GM12878 (cell line): ENCODE measurements around the gene GRIN2D. TPM values are rescaled to one million over a fixed set of nuclear protein-coding genes. Genes with fewer than 3 reads are reported as not detected.

ENCODE experiments used
- ATF7 ChIP-seq: fragments of 450-650 bp; IDR thresholded peaks from 2 replicates; pipeline ENCODE4 v1.6.1; 2016; ENCODE audit warnings: low read depth, mild to moderate bottlenecking
- CREM ChIP-seq: IDR thresholded peaks from 2 replicates; pipeline ENCODE4 v1.6.1; 2014; ENCODE audit warnings: antibody characterized with exemption, low read depth
- NKRF ChIP-seq: fragments of 450-650 bp; conservative IDR thresholded peaks from 2 replicates; pipeline ENCODE4 v1.6.1; 2017; ENCODE audit warnings: mild to moderate bottlenecking, moderate library complexity
- PAX5 ChIP-seq: IDR thresholded peaks from 2 replicates; pipeline ENCODE4 v1.6.1; 2011; ENCODE audit warnings: low read depth, low read length, borderline replicate concordance
- SMAD5 ChIP-seq: IDR thresholded peaks from 2 replicates; pipeline ENCODE4 v1.6.1; 2016; ENCODE audit warnings: antibody characterized with exemption, low read depth
- SRF ChIP-seq, 2 experiments: IDR thresholded peaks; 2 replicates each; pipeline ENCODE4 v1.6.1; 2011; ENCODE audit warnings: low read depth in 2 of 2, low read length in 2 of 2, mild to moderate bottlenecking in 1 of 2, moderate library complexity in 1 of 2
- ZNF274 ChIP-seq: IDR thresholded peaks from one replicate; pipeline ENCODE4 v1.8.0; 2011; ENCODE audit not compliant: insufficient read length, insufficient read depth
- ZNF384 ChIP-seq: IDR thresholded peaks from 2 replicates; pipeline ENCODE4 v1.6.1; 2012; ENCODE audit warnings: low read depth, mild to moderate bottlenecking, low read length, improper control_type of control experiment, borderline replicate concordance
- polyA plus RNA-seq, 11 experiments: library from polyadenylated mRNA; depleted of rRNA in 4 of 11; unstranded in 6 of 11; stranded (reverse) in 5 of 11; fragments of >200 nt; fragmentation: Nextera tagmentation in 4 of 11; fragmentation: Illumina TruSeq in 1 of 11; extraction: Ambion mirVana in 4 of 11; extraction: Trizol in 1 of 11; gene quantifications; 1 replicate in 1 of 11; 2 replicates in 10 of 11; pipeline versions ENCODE4 v1.2.1 to v1.2.3, GENCODE V29; 2011 to 2016; ENCODE audit warnings: inconsistent platforms in 2 of 11, missing spikeins in 2 of 11, low read depth in 1 of 11
- total RNA-seq, 4 experiments: library from RNA; depleted of rRNA in 3 of 4; stranded (reverse); fragments of >200 nt in 3 of 4; fragmentation: Illumina TruSeq in 1 of 4; extraction: Trizol in 1 of 4; gene quantifications; 2 replicates each; pipeline versions ENCODE4 v1.2.1 to v1.2.3, GENCODE V29; 2013 to 2021
- TF ChIP-seq, protein P1 (sequence below): fragments of 450-650 bp; IDR thresholded peaks from 2 replicates; pipeline ENCODE4 v1.6.1; 2016; ENCODE audit warnings: mild to moderate bottlenecking
- TF ChIP-seq, protein P2 (sequence below): IDR thresholded peaks from 2 replicates; pipeline ENCODE4 v1.6.1; 2012; ENCODE audit warnings: improper control_type of control experiment, low read depth, low read length; ENCODE audit not compliant: insufficient replicate concordance
- TF ChIP-seq, protein P3 (sequence below): fragments of 150-350 bp; IDR thresholded peaks from 2 replicates; pipeline ENCODE4 v1.6.1; 2016; ENCODE audit warnings: low read depth, low read length
- TF ChIP-seq, protein P4 (sequence below): fragments of 150-350 bp; IDR thresholded peaks from 2 replicates; pipeline ENCODE4 v1.6.1; 2014; ENCODE audit warnings: mild to moderate bottlenecking, low read depth, low read length
- TF ChIP-seq, protein P5 (sequence below): fragments of 450-650 bp; IDR thresholded peaks from 2 replicates; pipeline ENCODE4 v1.6.1; 2014; ENCODE audit warnings: mild to moderate bottlenecking

The GRIN2D gene
- total and polyA plus RNA-seq, 10 of the 15 experiments (the other 5 are each of a cell fraction or from before 2014, with no cell fraction given) = 0.03 to 0.38 (median 0.04) TPM; not detected in 3

DNA sequence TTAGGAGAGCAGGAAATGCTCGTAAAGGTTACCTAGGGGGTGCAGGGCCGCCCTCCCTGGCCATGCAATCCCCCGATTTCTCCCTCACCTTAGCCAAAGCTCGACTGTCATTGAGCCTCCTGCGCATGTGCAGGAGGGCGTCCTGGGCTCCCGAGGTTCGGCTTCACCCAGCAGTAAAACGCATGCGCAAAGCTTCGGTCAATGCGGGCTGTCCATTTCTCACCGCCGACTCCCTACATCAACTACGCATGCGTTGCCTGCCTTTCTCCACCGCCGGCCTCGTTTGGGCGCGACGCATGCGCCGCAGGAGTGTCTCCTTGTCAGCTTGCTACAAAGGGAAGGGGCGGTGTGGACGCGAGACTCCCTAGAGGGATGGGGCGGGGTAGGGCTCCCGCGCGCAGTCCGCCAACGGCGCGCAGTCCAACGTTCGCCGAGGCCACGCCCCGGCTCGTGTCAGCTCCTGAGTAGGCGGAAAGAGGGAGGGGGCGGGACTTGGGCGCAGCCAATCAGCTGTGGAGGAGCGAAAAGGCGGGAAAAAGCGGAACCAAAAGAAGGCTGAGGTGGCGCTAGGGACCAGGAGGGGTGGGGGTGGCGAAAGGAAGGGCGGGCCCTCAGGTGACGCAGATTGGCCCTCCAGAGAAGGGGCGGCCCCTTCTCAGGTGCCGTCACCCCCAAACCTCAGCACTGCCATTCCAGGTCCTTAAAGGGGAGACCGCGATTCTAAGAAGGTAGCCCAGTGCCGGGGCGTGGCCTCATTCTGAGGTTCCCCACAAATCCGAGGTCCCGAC is 29.5 kb upstream of the GRIN2D start, which contains the start of the genes SYNGR4 and TMEM143 (continued):
- 0 out of 2 replicates have a peak, but pooled peaks have one; percentile 30 for TF ChIP-seq SMAD5
- TF ChIP-seq, protein P1, sequence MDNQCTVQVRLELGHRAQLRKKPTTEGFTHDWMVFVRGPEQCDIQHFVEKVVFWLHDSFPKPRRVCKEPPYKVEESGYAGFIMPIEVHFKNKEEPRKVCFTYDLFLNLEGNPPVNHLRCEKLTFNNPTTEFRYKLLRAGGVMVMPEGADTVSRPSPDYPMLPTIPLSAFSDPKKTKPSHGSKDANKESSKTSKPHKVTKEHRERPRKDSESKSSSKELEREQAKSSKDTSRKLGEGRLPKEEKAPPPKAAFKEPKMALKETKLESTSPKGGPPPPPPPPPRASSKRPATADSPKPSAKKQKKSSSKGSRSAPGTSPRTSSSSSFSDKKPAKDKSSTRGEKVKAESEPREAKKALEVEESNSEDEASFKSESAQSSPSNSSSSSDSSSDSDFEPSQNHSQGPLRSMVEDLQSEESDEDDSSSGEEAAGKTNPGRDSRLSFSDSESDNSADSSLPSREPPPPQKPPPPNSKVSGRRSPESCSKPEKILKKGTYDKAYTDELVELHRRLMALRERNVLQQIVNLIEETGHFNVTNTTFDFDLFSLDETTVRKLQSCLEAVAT = 0 out of 2 replicates have a peak, but pooled peaks have one; percentile 3
- TF ChIP-seq, protein P2, sequence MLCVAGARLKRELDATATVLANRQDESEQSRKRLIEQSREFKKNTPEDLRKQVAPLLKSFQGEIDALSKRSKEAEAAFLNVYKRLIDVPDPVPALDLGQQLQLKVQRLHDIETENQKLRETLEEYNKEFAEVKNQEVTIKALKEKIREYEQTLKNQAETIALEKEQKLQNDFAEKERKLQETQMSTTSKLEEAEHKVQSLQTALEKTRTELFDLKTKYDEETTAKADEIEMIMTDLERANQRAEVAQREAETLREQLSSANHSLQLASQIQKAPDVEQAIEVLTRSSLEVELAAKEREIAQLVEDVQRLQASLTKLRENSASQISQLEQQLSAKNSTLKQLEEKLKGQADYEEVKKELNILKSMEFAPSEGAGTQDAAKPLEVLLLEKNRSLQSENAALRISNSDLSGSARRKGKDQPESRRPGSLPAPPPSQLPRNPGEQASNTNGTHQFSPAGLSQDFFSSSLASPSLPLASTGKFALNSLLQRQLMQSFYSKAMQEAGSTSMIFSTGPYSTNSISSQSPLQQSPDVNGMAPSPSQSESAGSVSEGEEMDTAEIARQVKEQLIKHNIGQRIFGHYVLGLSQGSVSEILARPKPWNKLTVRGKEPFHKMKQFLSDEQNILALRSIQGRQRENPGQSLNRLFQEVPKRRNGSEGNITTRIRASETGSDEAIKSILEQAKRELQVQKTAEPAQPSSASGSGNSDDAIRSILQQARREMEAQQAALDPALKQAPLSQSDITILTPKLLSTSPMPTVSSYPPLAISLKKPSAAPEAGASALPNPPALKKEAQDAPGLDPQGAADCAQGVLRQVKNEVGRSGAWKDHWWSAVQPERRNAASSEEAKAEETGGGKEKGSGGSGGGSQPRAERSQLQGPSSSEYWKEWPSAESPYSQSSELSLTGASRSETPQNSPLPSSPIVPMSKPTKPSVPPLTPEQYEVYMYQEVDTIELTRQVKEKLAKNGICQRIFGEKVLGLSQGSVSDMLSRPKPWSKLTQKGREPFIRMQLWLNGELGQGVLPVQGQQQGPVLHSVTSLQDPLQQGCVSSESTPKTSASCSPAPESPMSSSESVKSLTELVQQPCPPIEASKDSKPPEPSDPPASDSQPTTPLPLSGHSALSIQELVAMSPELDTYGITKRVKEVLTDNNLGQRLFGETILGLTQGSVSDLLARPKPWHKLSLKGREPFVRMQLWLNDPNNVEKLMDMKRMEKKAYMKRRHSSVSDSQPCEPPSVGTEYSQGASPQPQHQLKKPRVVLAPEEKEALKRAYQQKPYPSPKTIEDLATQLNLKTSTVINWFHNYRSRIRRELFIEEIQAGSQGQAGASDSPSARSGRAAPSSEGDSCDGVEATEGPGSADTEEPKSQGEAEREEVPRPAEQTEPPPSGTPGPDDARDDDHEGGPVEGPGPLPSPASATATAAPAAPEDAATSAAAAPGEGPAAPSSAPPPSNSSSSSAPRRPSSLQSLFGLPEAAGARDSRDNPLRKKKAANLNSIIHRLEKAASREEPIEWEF = no peak
- no peak for TF ChIP-seq PAX5
- TF ChIP-seq, protein P3, sequence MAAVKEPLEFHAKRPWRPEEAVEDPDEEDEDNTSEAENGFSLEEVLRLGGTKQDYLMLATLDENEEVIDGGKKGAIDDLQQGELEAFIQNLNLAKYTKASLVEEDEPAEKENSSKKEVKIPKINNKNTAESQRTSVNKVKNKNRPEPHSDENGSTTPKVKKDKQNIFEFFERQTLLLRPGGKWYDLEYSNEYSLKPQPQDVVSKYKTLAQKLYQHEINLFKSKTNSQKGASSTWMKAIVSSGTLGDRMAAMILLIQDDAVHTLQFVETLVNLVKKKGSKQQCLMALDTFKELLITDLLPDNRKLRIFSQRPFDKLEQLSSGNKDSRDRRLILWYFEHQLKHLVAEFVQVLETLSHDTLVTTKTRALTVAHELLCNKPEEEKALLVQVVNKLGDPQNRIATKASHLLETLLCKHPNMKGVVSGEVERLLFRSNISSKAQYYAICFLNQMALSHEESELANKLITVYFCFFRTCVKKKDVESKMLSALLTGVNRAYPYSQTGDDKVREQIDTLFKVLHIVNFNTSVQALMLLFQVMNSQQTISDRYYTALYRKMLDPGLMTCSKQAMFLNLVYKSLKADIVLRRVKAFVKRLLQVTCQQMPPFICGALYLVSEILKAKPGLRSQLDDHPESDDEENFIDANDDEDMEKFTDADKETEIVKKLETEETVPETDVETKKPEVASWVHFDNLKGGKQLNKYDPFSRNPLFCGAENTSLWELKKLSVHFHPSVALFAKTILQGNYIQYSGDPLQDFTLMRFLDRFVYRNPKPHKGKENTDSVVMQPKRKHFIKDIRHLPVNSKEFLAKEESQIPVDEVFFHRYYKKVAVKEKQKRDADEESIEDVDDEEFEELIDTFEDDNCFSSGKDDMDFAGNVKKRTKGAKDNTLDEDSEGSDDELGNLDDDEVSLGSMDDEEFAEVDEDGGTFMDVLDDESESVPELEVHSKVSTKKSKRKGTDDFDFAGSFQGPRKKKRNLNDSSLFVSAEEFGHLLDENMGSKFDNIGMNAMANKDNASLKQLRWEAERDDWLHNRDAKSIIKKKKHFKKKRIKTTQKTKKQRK = no peak
- TF ChIP-seq, protein P4, sequence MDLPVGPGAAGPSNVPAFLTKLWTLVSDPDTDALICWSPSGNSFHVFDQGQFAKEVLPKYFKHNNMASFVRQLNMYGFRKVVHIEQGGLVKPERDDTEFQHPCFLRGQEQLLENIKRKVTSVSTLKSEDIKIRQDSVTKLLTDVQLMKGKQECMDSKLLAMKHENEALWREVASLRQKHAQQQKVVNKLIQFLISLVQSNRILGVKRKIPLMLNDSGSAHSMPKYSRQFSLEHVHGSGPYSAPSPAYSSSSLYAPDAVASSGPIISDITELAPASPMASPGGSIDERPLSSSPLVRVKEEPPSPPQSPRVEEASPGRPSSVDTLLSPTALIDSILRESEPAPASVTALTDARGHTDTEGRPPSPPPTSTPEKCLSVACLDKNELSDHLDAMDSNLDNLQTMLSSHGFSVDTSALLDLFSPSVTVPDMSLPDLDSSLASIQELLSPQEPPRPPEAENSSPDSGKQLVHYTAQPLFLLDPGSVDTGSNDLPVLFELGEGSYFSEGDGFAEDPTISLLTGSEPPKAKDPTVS = no peak
- no peak; the same call in none of the 2 replicates for TF ChIP-seq CREM
- TF ChIP-seq, protein P5, sequence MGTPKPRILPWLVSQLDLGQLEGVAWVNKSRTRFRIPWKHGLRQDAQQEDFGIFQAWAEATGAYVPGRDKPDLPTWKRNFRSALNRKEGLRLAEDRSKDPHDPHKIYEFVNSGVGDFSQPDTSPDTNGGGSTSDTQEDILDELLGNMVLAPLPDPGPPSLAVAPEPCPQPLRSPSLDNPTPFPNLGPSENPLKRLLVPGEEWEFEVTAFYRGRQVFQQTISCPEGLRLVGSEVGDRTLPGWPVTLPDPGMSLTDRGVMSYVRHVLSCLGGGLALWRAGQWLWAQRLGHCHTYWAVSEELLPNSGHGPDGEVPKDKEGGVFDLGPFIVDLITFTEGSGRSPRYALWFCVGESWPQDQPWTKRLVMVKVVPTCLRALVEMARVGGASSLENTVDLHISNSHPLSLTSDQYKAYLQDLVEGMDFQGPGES = no peak
- no peak for TF ChIP-seq ZNF384
- TF ChIP-seq ZNF274 = no peak
- no peak for TF ChIP-seq NKRF
- peak; percentile 85 for TF ChIP-seq ATF7
- peak in 1 of 2 experiments; percentile 10; a peak in 1 of 4 replicates for TF ChIP-seq SRF (IDR thresholded peaks at IDR 0.05; ENCODE audit: low read depth in 2 of 2, low read length in 2 of 2)
